H1 (cell line): Measurements from ENCODE around the gene MORC4. TPM values are rescaled to one million over a fixed set of nuclear protein-coding genes. Genes with fewer than 3 reads are reported as not detected.

Experiments
- CTCF ChIA-PET: fragments of 300-600 bp; sonication (Branson Sonifier 250); formaldehyde crosslinking; loops from one replicate; lab custom pipeline; 2021; ENCODE audit not compliant: partially characterized antibody; lab: Charles Lee
- POLR2A ChIA-PET: fragments of 300-600 bp; sonication (Branson Sonifier 250); formaldehyde crosslinking; loops from one replicate; lab custom pipeline; 2021; ENCODE audit warnings: inconsistent platforms; ENCODE audit not compliant: partially characterized antibody; lab: Charles Lee
- DNase-seq, 2 experiments: peaks; one replicate each; pipeline versions ENCODE4 v3.0.0 to v3.0.0-alpha.2; 2010 to 2022; ENCODE audit warnings: low spot score in 2 of 2, low read depth in 1 of 2, mixed read lengths in 1 of 2
- FAIRE-seq: peaks from 2 replicates; lab custom pipeline; 2011; peaks lifted over from hg19 to GRCh38; lab: Jason Lieb, UNC
- H2AFZ ChIP-seq: 2 replicates; pipeline ENCODE4 v1.8.1; 2012; ENCODE audit warnings: low read length, inconsistent platforms
- H2AK5ac ChIP-seq: 2 replicates; pipeline ENCODE4 v1.6.1; 2013; ENCODE audit warnings: low read depth, low read length
- H2BK120ac ChIP-seq: replicated peaks from 2 replicates; pipeline ENCODE3; 2013; ENCODE audit warnings: low read depth, low read length, inconsistent platforms
- H2BK12ac ChIP-seq: 2 replicates; pipeline ENCODE4 v1.6.1; 2013; ENCODE audit warnings: low read depth, low read length
- H2BK15ac ChIP-seq: 2 replicates; pipeline ENCODE4 v1.6.1; 2013; ENCODE audit warnings: low read length
- H2BK20ac ChIP-seq: 2 replicates; pipeline ENCODE4 v1.6.1; 2013; ENCODE audit warnings: low read length
- H2BK5ac ChIP-seq: 2 replicates; pipeline ENCODE4 v1.6.1; 2013; ENCODE audit warnings: low read depth, low read length
- H3K14ac ChIP-seq: 2 replicates; pipeline ENCODE4 v1.6.1; 2013; ENCODE audit warnings: inconsistent platforms; ENCODE audit not compliant: insufficient read length
- H3K18ac ChIP-seq: 2 replicates; pipeline ENCODE4 v1.6.1; 2013; ENCODE audit warnings: low read length; ENCODE audit errors: extremely low read depth
- H3K23ac ChIP-seq: 2 replicates; pipeline ENCODE4 v1.6.1; 2013; ENCODE audit warnings: inconsistent platforms; ENCODE audit not compliant: insufficient read length
- H3K23me2 ChIP-seq: 2 replicates; pipeline ENCODE4 v1.6.1; 2013; ENCODE audit warnings: low read depth, low read length
- H3K27ac ChIP-seq: 2 replicates; pipeline ENCODE4 v1.6.1; 2011; ENCODE audit warnings: low read depth, low read length, inconsistent platforms
- H3K27me3 ChIP-seq, 4 experiments: replicated peaks in 1 of 4; 1 replicate in 1 of 4; 2 replicates in 3 of 4; pipeline versions ENCODE4 v1.6.1 to v1.8.1; 2011 to 2013; ENCODE audit warnings: low read length in 3 of 4, mild to moderate bottlenecking in 3 of 4, inconsistent platforms in 2 of 4, mixed read lengths in 2 of 4, moderate library complexity in 1 of 4; ENCODE audit not compliant: control insufficient read depth in 3 of 4, insufficient read depth in 3 of 4; ENCODE audit errors: extremely low read depth in 1 of 4
- H3K36me3 ChIP-seq, 4 experiments: 2 replicates each; pipeline versions ENCODE4 v1.6.1 to v1.8.1; 2011 to 2013; ENCODE audit warnings: mild to moderate bottlenecking in 4 of 4, low read length in 3 of 4, moderate library complexity in 2 of 4, control low read depth in 1 of 4, inconsistent platforms in 1 of 4; ENCODE audit not compliant: insufficient read depth in 4 of 4, control insufficient read depth in 2 of 4
- H3K4ac ChIP-seq: replicated peaks from 2 replicates; pipeline ENCODE3; 2013; ENCODE audit warnings: low read length, low read depth, mixed read lengths, inconsistent platforms; ENCODE audit not compliant: insufficient read length
- H3K4me1 ChIP-seq, 4 experiments: replicated peaks in 1 of 4; 1 replicate in 1 of 4; 2 replicates in 3 of 4; pipeline versions ENCODE4 v1.6.1 to v1.8.1; 2011 to 2013; ENCODE audit warnings: low read length in 3 of 4, inconsistent platforms in 2 of 4, mixed read lengths in 1 of 4; ENCODE audit not compliant: insufficient read depth in 4 of 4, control insufficient read depth in 3 of 4
- H3K4me2 ChIP-seq, 2 experiments: 2 replicates each; pipeline versions ENCODE4 v1.6.1 to v1.8.1; 2011 to 2013; ENCODE audit warnings: low read depth in 2 of 2, low read length in 2 of 2, control low read depth in 1 of 2, inconsistent platforms in 1 of 2, mild to moderate bottlenecking in 1 of 2; ENCODE audit not compliant: insufficient read depth in 1 of 2
- H3K4me3 ChIP-seq, 4 experiments: fragments of 200-600, 300-600 bp in 1 of 4; sonication (generic), shearing (Covaris generic), sonication (Bioruptor Twin) in 1 of 4; 2 replicates each; pipeline versions ENCODE4 v1.5.1 to v1.8.1; 2011 to 2016; ENCODE audit warnings: low read length in 4 of 4, low read depth in 3 of 4, control low read depth in 2 of 4, inconsistent platforms in 2 of 4, mild to moderate bottlenecking in 2 of 4, mixed read lengths in 1 of 4, moderate library complexity in 1 of 4; ENCODE audit not compliant: insufficient read depth in 2 of 4; ENCODE audit errors: extremely low read depth in 1 of 4
- H3K56ac ChIP-seq: replicated peaks from 2 replicates; pipeline ENCODE3; 2013; ENCODE audit warnings: low read depth, mild to moderate bottlenecking, mixed read lengths, low read length, inconsistent platforms; ENCODE audit not compliant: insufficient read length
- H3K79me1 ChIP-seq: 2 replicates; pipeline ENCODE4 v1.6.1; 2013; ENCODE audit warnings: low read depth, low read length, control low read depth
- H3K79me2 ChIP-seq, 2 experiments: 2 replicates each; pipeline versions ENCODE4 v1.6.1 to v1.8.1; 2012 to 2013; ENCODE audit warnings: low read length in 2 of 2, mild to moderate bottlenecking in 2 of 2, inconsistent platforms in 1 of 2; ENCODE audit not compliant: insufficient read depth in 2 of 2, control insufficient read depth in 1 of 2
- H3K9ac ChIP-seq, 4 experiments: replicated peaks in 1 of 4; 1 replicate in 1 of 4; 2 replicates in 3 of 4; pipeline versions ENCODE4 v1.6.1 to v1.8.1; 2011 to 2013; ENCODE audit warnings: low read depth in 3 of 4, low read length in 3 of 4, control low read depth in 2 of 4, mild to moderate bottlenecking in 2 of 4, moderate library complexity in 2 of 4, inconsistent platforms in 1 of 4; ENCODE audit errors: extremely low read depth in 1 of 4
- H3K9me3 ChIP-seq, 2 experiments: 2 replicates each; pipeline versions ENCODE4 v1.6.1 to v1.8.1; 2012 to 2013; ENCODE audit warnings: mild to moderate bottlenecking in 2 of 2, moderate library complexity in 2 of 2, control low read depth in 1 of 2, inconsistent platforms in 1 of 2, low read depth in 1 of 2, low read length in 1 of 2, mixed read lengths in 1 of 2; ENCODE audit not compliant: insufficient read depth in 2 of 2
- H4K20me1 ChIP-seq, 2 experiments: replicated peaks in 1 of 2; 2 replicates each; pipeline versions ENCODE3 to v1.8.1; 2011 to 2013; ENCODE audit warnings: inconsistent platforms in 2 of 2, low read length in 2 of 2, mild to moderate bottlenecking in 1 of 2; ENCODE audit not compliant: insufficient read depth in 2 of 2, control insufficient read depth in 1 of 2
- H4K5ac ChIP-seq: 2 replicates; pipeline ENCODE4 v1.6.1; 2013; ENCODE audit warnings: low read length, low read depth, mixed read lengths, inconsistent platforms; ENCODE audit not compliant: insufficient read length
- H4K8ac ChIP-seq: 2 replicates; pipeline ENCODE4 v1.8.0; 2013; ENCODE audit warnings: mild to moderate bottlenecking, moderate library complexity, low read length, inconsistent platforms; ENCODE audit not compliant: insufficient read depth; ENCODE audit errors: extremely low read depth
- H4K91ac ChIP-seq: replicated peaks from 2 replicates; pipeline ENCODE3; 2013; ENCODE audit warnings: low read length, mixed read lengths, inconsistent platforms; ENCODE audit not compliant: insufficient read length
- ATF2 ChIP-seq: IDR thresholded peaks from 2 replicates; pipeline ENCODE4 v1.6.1; 2012; ENCODE audit warnings: low read length, inconsistent platforms
- CHD1 ChIP-seq: IDR thresholded peaks from 2 replicates; pipeline ENCODE4 v1.6.1; 2012; ENCODE audit warnings: low read depth, low read length, improper control_type of control experiment
- CTBP2 ChIP-seq: IDR thresholded peaks from 2 replicates; pipeline ENCODE4 v1.7.0; 2011; ENCODE audit warnings: borderline replicate concordance, mild to moderate bottlenecking, moderate library complexity, mixed read lengths, low read length; ENCODE audit not compliant: insufficient read depth, insufficient read length
- FOSL1 ChIP-seq: IDR thresholded peaks from 2 replicates; pipeline ENCODE4 v1.6.1; 2011; ENCODE audit warnings: mild to moderate bottlenecking, low read depth, low read length, moderate library complexity; ENCODE audit not compliant: insufficient read depth
- HDAC6 ChIP-seq: IDR thresholded peaks from one replicate; pipeline ENCODE4 v1.7.1; 2012; ENCODE audit warnings: low read depth, mild to moderate bottlenecking, inconsistent platforms, low read length, moderate library complexity
- PHF8 ChIP-seq: fragments of 200-600 bp; sonication (generic); conservative IDR thresholded peaks from 2 replicates; pipeline ENCODE4 v1.7.1; 2012; ENCODE audit warnings: low read depth, mild to moderate bottlenecking, inconsistent platforms, low read length, moderate library complexity
- POLR2A ChIP-seq, 2 experiments: IDR thresholded peaks; 1 replicate in 1 of 2; 2 replicates in 1 of 2; pipeline ENCODE4 v1.6.1; 2011; ENCODE audit warnings: low read depth in 2 of 2, low read length in 2 of 2, mild to moderate bottlenecking in 2 of 2; ENCODE audit errors: control extremely low read depth in 1 of 2
- POLR2AphosphoS5 ChIP-seq: IDR thresholded peaks from 2 replicates; pipeline ENCODE4 v1.6.1; 2011; ENCODE audit warnings: low read depth, low read length
- RBBP5 ChIP-seq: IDR thresholded peaks from 2 replicates; pipeline ENCODE4 v1.7.1; 2012; ENCODE audit warnings: low read depth, mild to moderate bottlenecking, inconsistent platforms, low read length, moderate library complexity, borderline replicate concordance
- SIN3A ChIP-seq, 2 experiments: IDR thresholded peaks in 1 of 2; conservative IDR thresholded peaks in 1 of 2; 2 replicates each; pipeline ENCODE4 v1.6.1; 2011 to 2012; ENCODE audit warnings: low read length in 2 of 2, improper control_type of control experiment in 1 of 2, low read depth in 1 of 2, mild to moderate bottlenecking in 1 of 2
- SP4 ChIP-seq: IDR thresholded peaks from 2 replicates; pipeline ENCODE4 v1.6.1; 2012; ENCODE audit warnings: low read length, inconsistent platforms
- SUZ12 ChIP-seq: fragments of 200-600 bp; sonication (generic); IDR thresholded peaks from 2 replicates; pipeline ENCODE4 v1.6.1; 2012; ENCODE audit warnings: mild to moderate bottlenecking, inconsistent platforms, low read length, moderate library complexity, mixed read lengths
- YY1 ChIP-seq: IDR thresholded peaks from 2 replicates; pipeline ENCODE4 v1.6.1; 2011; ENCODE audit warnings: low read depth, mild to moderate bottlenecking, low read length
- WGBS, 2 experiments: shearing (Covaris generic) in 1 of 2; methylation state at CpG; one replicate each; pipeline versions ENCODE4 v1.1.6 to v1.1.7; 2013 to 2015; ENCODE audit warnings: low lambda C conversion rate in 2 of 2, mixed read lengths in 2 of 2, inconsistent platforms in 1 of 2, low coverage in 1 of 2, missing lambda C conversion rate in 1 of 2; ENCODE audit not compliant: insufficient replicate concordance in 2 of 2, insufficient coverage in 1 of 2, insufficient read length in 1 of 2; ENCODE audit errors: extremely low coverage in 1 of 2, missing lambda C conversion rate in 1 of 2; 5-methylcytosine and 5-hydroxymethylcytosine counted together
- polyA plus RNA-seq, 7 experiments: library from polyadenylated mRNA; depleted of rRNA in 3 of 7; stranded (reverse) in 5 of 7; unstranded in 2 of 7; fragments of >200 nt in 5 of 7; fragments of 200-250 nt in 2 of 7; gene quantifications; 1 replicate in 5 of 7; 2 replicates in 1 of 7; 4 replicates in 1 of 7; pipeline versions ENCODE4 v1.2.1 to v1.2.3, GENCODE V29; 2011 to 2013; ENCODE audit warnings: missing spikeins in 2 of 7, mixed read lengths in 2 of 7
- total RNA-seq: library from RNA; stranded (reverse); fragmentation: NEBNext Ultra II Directional; extraction: Animal tissue kit (Norgen Biotek cat#: 25700); gene quantifications from 2 replicates; pipeline ENCODE4 v1.2.1, GENCODE V29; 2021

MORC4 gene
- total and polyA plus RNA-seq, 2 of the 8 experiments (the other 6 are each of a cell fraction or from before 2014, with no cell fraction given), result 1.4 to 2.5 TPM

GRCh38 chrX:106952089-106952488, 47.9 kb downstream of the MORC4 start:
- H3K14ac ChIP-seq, result no peak overlapping the region
- no peak overlapping the region for H2BK12ac ChIP-seq
- no peak overlapping the region for H3K4me2 ChIP-seq
- no peak overlapping the region for H3K27ac ChIP-seq
- H3K27me3 ChIP-seq, result no peaks in the 10 kb centered on the region
- no peak overlapping the region for H2BK15ac ChIP-seq
- H3K23me2 ChIP-seq, result no peaks in the 10 kb centered on the region
- no peaks in the 10 kb centered on the region for H3K4me1 ChIP-seq
- no peaks in the 10 kb centered on the region for H3K79me1 ChIP-seq
- no peak overlapping the region for H2BK20ac ChIP-seq
- H2BK5ac ChIP-seq, result no peak overlapping the region
- no peak overlapping the region for H2AFZ ChIP-seq
- no peaks in the 10 kb centered on the region for H3K79me2 ChIP-seq
- H3K9me3 ChIP-seq, result no peaks in the 10 kb centered on the region
- H4K20me1 ChIP-seq, result no peaks in the 10 kb centered on the region
- no peak overlapping the region for H3K9ac ChIP-seq
- H3K18ac ChIP-seq, result no peak overlapping the region
- H3K4ac ChIP-seq, result no peak overlapping the region
- H3K56ac ChIP-seq, result no peak overlapping the region
- no peak overlapping the region for H4K91ac ChIP-seq
- ChIA-PET POLR2A (interaction anchor here (0.8 kb wide), 1 partner anchor 14 kb away, joined by 3 read pairs; no protein-coding TSS in a partner anchor), CTCF (interaction anchor here (0.9 to 1.9 kb wide), 4 partner anchors 15 to 58 kb away, joined by 3 to 13 read pairs (median 7); no protein-coding TSS in a partner anchor)
- no peak overlapping the region for H2AK5ac ChIP-seq
- no peak overlapping the region for H4K5ac ChIP-seq
- no peak overlapping the region for H3K23ac ChIP-seq
- WGBS, 2 experiments, result 82% methylated on average over 3 of the region's 3 CpGs; no CpG with 5 or more reads in 1 of the 2 experiments
- H3K36me3 ChIP-seq, result no peaks in the 10 kb centered on the region
- H2BK120ac ChIP-seq, result no peak overlapping the region
- no peak for FAIRE-seq
- H3K4me3 ChIP-seq, result no peak overlapping the region
- no peak overlapping the region for H4K8ac ChIP-seq
- DNase-seq, result no peak
- TF ChIP-seq CHD1, result no peak
- TF ChIP-seq YY1, result no peak
- TF ChIP-seq ATF2, result no peak
- TF ChIP-seq SP4, result no peak
- no peak for TF ChIP-seq RBBP5
- TF ChIP-seq CTBP2, result no peak
- TF ChIP-seq POLR2A (IDR thresholded peaks at IDR 0.05; ENCODE audit: control extremely low read depth in 1 of 2, low read depth in 2 of 2, low read length in 2 of 2), result no peak
- TF ChIP-seq PHF8, result no peak
- no peak for TF ChIP-seq FOSL1
- TF ChIP-seq POLR2AphosphoS5, result no peak
- no peak for TF ChIP-seq HDAC6
- TF ChIP-seq SIN3A (conservative IDR thresholded peaks at IDR 0.05 in 1 of 2, IDR thresholded peaks at IDR 0.05 in 1 of 2; ENCODE audit: low read depth in 1 of 2, low read length in 2 of 2), result no peak
- TF ChIP-seq SUZ12, result no peak
